Hematopoietic multipotent progenitor cell treated with erythropoietin and hydrocortisone succinate and interleukin-3 and kit ligand, for 8 days (in vitro differentiated cells): ENCODE measurements around the gene GRK4.

ENCODE experiments used
- DNase-seq: peaks from one replicate; pipeline ENCODE4 v3.0.0-alpha.2; 2015

Gene GRK4

DNA sequence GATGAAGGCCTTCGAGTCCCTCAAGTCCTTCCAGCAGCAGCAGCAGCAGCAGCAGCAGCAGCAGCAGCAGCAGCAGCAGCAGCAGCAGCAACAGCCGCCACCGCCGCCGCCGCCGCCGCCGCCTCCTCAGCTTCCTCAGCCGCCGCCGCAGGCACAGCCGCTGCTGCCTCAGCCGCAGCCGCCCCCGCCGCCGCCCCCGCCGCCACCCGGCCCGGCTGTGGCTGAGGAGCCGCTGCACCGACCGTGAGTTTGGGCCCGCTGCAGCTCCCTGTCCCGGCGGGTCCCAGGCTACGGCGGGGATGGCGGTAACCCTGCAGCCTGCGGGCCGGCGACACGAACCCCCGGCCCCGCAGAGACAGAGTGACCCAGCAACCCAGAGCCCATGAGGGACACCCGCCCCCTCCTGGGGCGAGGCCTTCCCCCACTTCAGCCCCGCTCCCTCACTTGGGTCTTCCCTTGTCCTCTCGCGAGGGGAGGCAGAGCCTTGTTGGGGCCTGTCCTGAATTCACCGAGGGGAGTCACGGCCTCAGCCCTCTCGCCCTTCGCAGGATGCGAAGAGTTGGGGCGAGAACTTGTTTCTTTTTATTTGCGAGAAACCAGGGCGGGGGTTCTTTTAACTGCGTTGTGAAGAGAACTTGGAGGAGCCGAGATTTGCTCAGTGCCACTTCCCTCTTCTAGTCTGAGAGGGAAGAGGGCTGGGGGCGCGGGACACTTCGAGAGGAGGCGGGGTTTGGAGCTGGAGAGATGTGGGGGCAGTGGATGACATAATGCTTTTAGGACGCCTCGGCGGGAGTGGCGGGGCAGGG, 111.7 kb downstream of the GRK4 start:
- peak; percentile 50 for DNase-seq

- DNase-seq = no peak
These were observed 112.2 kb downstream of the GRK4 start for GRCh38 chr4:3075652-3075981.

DNA sequence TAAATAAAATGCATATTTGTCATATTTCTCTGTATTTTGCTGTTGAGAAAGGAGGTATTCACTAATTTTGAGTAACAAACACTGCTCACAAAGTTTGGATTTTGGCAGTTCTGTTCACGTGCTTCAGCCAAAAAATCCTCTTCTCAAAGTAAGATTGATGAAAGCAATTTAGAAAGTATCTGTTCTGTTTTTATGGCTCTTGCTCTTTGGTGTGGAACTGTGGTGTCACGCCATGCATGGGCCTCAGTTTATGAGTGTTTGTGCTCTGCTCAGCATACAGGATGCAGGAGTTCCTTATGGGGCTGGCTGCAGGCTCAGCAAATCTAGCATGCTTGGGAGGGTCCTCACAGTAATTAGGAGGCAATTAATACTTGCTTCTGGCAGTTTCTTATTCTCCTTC, 114.4 kb downstream of the GRK4 start:
- DNase-seq = no peak

DNA sequence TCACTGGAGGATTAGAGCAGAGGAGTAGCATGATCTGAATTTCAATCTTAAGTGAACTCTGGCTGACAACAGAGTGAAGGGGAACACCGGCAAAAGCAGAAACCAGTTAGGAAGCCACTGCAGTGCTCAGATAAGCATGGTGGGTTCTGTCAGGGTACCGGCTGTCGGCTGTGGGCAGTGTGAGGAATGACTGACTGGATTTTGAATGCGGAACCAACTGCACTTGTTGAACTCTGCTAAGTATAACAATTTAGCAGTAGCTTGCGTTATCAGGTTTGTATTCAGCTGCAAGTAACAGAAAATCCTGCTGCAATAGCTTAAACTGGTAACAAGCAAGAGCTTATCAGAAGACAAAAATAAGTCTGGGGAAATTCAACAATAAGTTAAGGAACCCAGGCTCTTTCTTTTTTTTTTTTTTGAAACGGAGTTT, 116.3 kb downstream of the GRK4 start:
- DNase-seq = peak; percentile 93

- peak; percentile 81 for DNase-seq
These were observed 119.6 kb downstream of the GRK4 start for GRCh38 chr4:3082925-3083515.

- DNase-seq = no peak
These were observed 120.4 kb downstream of the GRK4 start for GRCh38 chr4:3083732-3084131.

DNA sequence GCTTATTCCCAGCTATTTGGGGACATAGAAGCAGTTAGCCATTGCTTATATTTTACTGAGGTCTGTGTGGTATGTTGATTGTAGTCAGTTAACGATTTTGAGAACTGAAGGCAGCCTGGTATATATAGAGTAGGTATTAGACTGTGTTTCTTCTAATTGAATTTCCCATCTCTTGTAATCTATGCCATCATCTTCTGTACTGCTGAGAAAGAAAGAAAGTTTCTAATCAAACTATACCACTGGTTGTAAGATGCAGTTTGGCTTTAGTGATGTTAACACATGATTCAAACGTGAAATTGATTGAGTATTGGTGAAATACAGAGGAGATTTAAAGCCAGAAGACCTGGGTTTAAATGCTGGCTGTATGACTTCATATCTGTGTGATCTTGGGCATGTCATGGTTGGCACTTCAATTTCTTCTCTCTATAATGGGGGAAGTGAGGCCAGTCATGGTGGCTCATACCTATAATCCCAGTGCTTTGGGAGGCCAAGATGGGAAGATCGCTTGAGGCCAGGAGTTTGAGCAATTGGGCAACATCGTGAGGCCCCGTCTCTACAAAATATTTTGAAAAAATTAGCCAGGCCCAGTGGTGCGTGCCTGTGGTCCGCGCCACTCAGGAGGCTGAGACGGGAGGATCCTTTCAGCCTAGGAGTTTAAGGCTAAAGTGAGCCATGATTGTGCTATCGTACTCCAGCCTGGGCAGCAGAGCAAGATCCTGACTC, 122.7 kb downstream of the GRK4 start:
- DNase-seq = no peak

GRCh38 chr4:3087115-3087797, 123.9 kb downstream of the GRK4 start:
- no peak for DNase-seq
